ENCODE data around the gene ALKBH6.

GRCh38 chr19:36043952-36044351, 29.9 kb upstream of the ALKBH6 start:
- TF ChIP-seq POLR2AphosphoS5 (IDR thresholded peaks at IDR 0.05), result no peak
- TF ChIP-seq CTCF (IDR thresholded peaks at IDR 0.05), result no peak
- no peak for TF ChIP-seq POLR2A (IDR thresholded peaks at IDR 0.05)
- TF ChIP-seq EP300 (IDR thresholded peaks at IDR 0.05), result no peak
